Panc1 (cell line): Measurements from ENCODE around the gene ZNF23.

Experiments used
- CTCF ChIP-seq: fragments of 450-650 bp; IDR thresholded peaks from 2 replicates; pipeline ENCODE4 v1.5.1; 2017; ENCODE audit warnings: mild to moderate bottlenecking
- POLR2AphosphoS5 ChIP-seq: IDR thresholded peaks from 2 replicates; pipeline ENCODE4 v1.6.1; 2012; ENCODE audit warnings: mild to moderate bottlenecking, low read depth, low read length, moderate library complexity
- SIN3A ChIP-seq: IDR thresholded peaks from 2 replicates; pipeline ENCODE4 v1.6.1; 2012; ENCODE audit warnings: low read depth, mild to moderate bottlenecking, low read length, moderate library complexity, borderline replicate concordance; ENCODE audit not compliant: insufficient read depth
- TF ChIP-seq, protein P1 (sequence below), 2 experiments: IDR thresholded peaks; 2 replicates each; pipeline ENCODE4 v1.6.1; 2011 to 2012; ENCODE audit warnings: low read depth in 2 of 2, control low read depth in 1 of 2, low read length in 1 of 2, mild to moderate bottlenecking in 1 of 2, moderate library complexity in 1 of 2; ENCODE audit not compliant: insufficient read depth in 1 of 2

DNA sequence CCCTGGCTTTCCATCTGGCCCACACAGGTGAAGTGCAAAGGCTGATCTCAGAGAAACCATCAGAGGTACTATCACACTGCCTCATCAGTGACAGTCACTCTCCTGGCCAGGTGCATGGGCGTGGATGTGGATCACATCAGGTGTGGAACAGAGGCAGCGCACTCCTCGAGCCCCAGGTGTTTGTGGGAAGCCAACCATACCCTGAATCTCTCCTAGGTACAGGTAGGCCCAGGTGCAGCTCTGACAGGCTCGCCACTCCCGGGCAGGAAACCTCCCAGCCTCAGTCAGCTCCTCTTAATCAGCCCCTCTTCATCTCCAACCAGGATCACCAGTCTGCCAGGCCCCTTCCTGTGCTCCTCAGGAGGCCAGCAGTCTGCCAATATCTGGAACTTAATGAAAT is 51.9 kb downstream of the ZNF23 start:
- TF ChIP-seq CTCF, result no peak
- TF ChIP-seq SIN3A, result no peak
- TF ChIP-seq POLR2AphosphoS5, result no peak
- TF ChIP-seq, protein P1, sequence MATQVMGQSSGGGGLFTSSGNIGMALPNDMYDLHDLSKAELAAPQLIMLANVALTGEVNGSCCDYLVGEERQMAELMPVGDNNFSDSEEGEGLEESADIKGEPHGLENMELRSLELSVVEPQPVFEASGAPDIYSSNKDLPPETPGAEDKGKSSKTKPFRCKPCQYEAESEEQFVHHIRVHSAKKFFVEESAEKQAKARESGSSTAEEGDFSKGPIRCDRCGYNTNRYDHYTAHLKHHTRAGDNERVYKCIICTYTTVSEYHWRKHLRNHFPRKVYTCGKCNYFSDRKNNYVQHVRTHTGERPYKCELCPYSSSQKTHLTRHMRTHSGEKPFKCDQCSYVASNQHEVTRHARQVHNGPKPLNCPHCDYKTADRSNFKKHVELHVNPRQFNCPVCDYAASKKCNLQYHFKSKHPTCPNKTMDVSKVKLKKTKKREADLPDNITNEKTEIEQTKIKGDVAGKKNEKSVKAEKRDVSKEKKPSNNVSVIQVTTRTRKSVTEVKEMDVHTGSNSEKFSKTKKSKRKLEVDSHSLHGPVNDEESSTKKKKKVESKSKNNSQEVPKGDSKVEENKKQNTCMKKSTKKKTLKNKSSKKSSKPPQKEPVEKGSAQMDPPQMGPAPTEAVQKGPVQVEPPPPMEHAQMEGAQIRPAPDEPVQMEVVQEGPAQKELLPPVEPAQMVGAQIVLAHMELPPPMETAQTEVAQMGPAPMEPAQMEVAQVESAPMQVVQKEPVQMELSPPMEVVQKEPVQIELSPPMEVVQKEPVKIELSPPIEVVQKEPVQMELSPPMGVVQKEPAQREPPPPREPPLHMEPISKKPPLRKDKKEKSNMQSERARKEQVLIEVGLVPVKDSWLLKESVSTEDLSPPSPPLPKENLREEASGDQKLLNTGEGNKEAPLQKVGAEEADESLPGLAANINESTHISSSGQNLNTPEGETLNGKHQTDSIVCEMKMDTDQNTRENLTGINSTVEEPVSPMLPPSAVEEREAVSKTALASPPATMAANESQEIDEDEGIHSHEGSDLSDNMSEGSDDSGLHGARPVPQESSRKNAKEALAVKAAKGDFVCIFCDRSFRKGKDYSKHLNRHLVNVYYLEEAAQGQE (IDR thresholded peaks at IDR 0.05; ENCODE audit: insufficient read depth in 1 of 2, low read depth in 2 of 2, low read length in 1 of 2), result no peak
